Natural killer cell (primary cell): Measurements from ENCODE around the gene RRP1B. TPM values are rescaled to one million over a fixed set of nuclear protein-coding genes. Genes with fewer than 3 reads are reported as not detected.

ENCODE experiments used
- ATAC-seq, 3 donors: fragments of 150-1000 bp in 2 of 3; fragments of 200-7000 bp in 1 of 3; cut with Tn5 transposase; 1 replicate in 1 of 3; 2 replicates in 2 of 3; pipeline ENCODE4 v1.10.0; 2021; ENCODE audit warnings: mild to moderate bottlenecking in 2 of 3, moderate library complexity in 2 of 3
- DNase-seq, 2 donors: peaks; one replicate each; pipeline versions ENCODE4 v3.0.0 to v3.0.0-alpha.2; 2013 to 2021; ENCODE audit warnings: mixed read lengths in 1 of 2
- H3K27ac ChIP-seq: one replicate; pipeline ENCODE4 v1.5.1; 2013; ENCODE audit warnings: mild to moderate bottlenecking, low read length
- H3K27me3 ChIP-seq: one replicate; pipeline ENCODE4 v1.6.1; 2013; ENCODE audit warnings: low read length; ENCODE audit not compliant: control insufficient read depth, insufficient read depth
- H3K36me3 ChIP-seq: one replicate; pipeline ENCODE4 v1.6.1; 2013; ENCODE audit warnings: low read length; ENCODE audit not compliant: control insufficient read depth, insufficient read depth
- H3K4me1 ChIP-seq: one replicate; pipeline ENCODE4 v1.6.1; 2013; ENCODE audit warnings: low read length; ENCODE audit not compliant: control insufficient read depth, insufficient read depth
- H3K4me3 ChIP-seq: one replicate; pipeline ENCODE4 v1.5.1; 2013; ENCODE audit warnings: low read length
- H3K9me3 ChIP-seq: one replicate; pipeline ENCODE4 v1.6.1; 2013; ENCODE audit warnings: low read length; ENCODE audit not compliant: control insufficient read depth, insufficient read depth
- H3K27ac Mint-ChIP-seq, 2 donors: one replicate each; pipeline ENCODE4 v1.8.0; 2022; ENCODE audit warnings: mild to moderate bottlenecking in 2 of 2, mixed read lengths in 2 of 2, moderate library complexity in 1 of 2
- H3K27me3 Mint-ChIP-seq, 2 donors: one replicate each; pipeline ENCODE4 v1.8.0; 2022; ENCODE audit warnings: low read depth in 2 of 2, mixed read lengths in 2 of 2
- H3K36me3 Mint-ChIP-seq: one replicate; pipeline ENCODE4 v1.8.0; 2022; ENCODE audit warnings: mixed read lengths
- H3K4me1 Mint-ChIP-seq, 2 donors: one replicate each; pipeline ENCODE4 v1.8.0; 2022; ENCODE audit warnings: mixed read lengths in 2 of 2
- H3K4me3 Mint-ChIP-seq: one replicate; pipeline ENCODE4 v1.8.0; 2022; ENCODE audit warnings: mild to moderate bottlenecking, moderate library complexity, mixed read lengths
- H3K9me3 Mint-ChIP-seq, 2 donors: one replicate each; pipeline ENCODE4 v1.8.0; 2022; ENCODE audit warnings: mixed read lengths in 2 of 2
- WGBS: methylation state at CpG from one replicate; pipeline ENCODE4 v1.1.7; 2013; ENCODE audit warnings: missing lambda C conversion rate; ENCODE audit not compliant: insufficient coverage; 5-methylcytosine and 5-hydroxymethylcytosine counted together
- intact Hi-C: fragments of 100-400 bp; cut with micrococcal nuclease; formaldehyde crosslinking; loops from one replicate; pipeline ENCODE4 v1.14.2; 2022
- total RNA-seq, 4 donors: library from RNA; stranded (reverse); fragments of 120-200 nt in 1 of 4; gene quantifications; one replicate each; pipeline versions ENCODE4 v1.2.3 to v1.2.4, GENCODE V29; 2013 to 2022
- TF ChIP-seq, protein P1 (sequence below): fragments of 200-600 bp; IDR thresholded peaks from one replicate; pipeline ENCODE4 v1.8.0; 2022; ENCODE audit warnings: antibody characterized with exemption

The RRP1B gene
- total RNA-seq, 3 donors from 2014 or later (not counting 1 experiment from before 2014, with no cell fraction given) = 18.1 to 28.4 (median 25.0) TPM

DNA sequence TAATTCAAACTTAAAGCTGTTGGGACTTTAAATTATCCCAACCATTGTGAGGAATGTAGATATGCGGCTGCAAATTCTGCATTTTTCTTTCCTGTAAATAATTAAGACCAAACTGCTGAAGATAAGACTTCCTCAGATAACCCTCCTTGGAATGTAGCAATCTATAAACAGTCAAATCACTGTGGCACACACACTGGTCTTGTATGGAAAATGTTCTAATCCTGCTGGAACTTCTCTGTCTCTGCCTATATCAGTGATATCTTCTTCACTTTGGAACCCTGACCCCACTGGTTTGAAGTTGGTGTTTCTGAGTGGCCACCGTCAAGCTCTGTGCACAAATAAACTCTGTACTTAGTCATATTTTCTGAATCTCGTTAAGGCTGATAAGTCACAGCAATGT lies 33.0 kb upstream of the RRP1B start:
- no peaks in the 10 kb centered on the region for H3K9me3 Mint-ChIP-seq
- no peaks in the 10 kb centered on the region for H3K4me1 Mint-ChIP-seq
- H3K36me3 ChIP-seq = no peaks in the 10 kb centered on the region
- no peaks in the 10 kb centered on the region for H3K27me3 ChIP-seq
- H3K27me3 Mint-ChIP-seq = peaks cover 12 to 37% of the 10 kb centered on the region in 2 donors
- no peak overlapping the region for H3K4me3 ChIP-seq
- 84% methylated on average over 3 of the region's 3 CpGs for WGBS
- no peaks in the 10 kb centered on the region for H3K9me3 ChIP-seq
- no peak overlapping the region for H3K27ac ChIP-seq
- no peak for DNase-seq
- no peak overlapping the region for H3K4me3 Mint-ChIP-seq
- TF ChIP-seq, protein P1, sequence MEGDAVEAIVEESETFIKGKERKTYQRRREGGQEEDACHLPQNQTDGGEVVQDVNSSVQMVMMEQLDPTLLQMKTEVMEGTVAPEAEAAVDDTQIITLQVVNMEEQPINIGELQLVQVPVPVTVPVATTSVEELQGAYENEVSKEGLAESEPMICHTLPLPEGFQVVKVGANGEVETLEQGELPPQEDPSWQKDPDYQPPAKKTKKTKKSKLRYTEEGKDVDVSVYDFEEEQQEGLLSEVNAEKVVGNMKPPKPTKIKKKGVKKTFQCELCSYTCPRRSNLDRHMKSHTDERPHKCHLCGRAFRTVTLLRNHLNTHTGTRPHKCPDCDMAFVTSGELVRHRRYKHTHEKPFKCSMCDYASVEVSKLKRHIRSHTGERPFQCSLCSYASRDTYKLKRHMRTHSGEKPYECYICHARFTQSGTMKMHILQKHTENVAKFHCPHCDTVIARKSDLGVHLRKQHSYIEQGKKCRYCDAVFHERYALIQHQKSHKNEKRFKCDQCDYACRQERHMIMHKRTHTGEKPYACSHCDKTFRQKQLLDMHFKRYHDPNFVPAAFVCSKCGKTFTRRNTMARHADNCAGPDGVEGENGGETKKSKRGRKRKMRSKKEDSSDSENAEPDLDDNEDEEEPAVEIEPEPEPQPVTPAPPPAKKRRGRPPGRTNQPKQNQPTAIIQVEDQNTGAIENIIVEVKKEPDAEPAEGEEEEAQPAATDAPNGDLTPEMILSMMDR = no peak
- intact Hi-C loops = no loop called here
- no peaks in the 10 kb centered on the region for H3K36me3 Mint-ChIP-seq
- no peak for ATAC-seq
- no peak overlapping the region for H3K27ac Mint-ChIP-seq
- H3K4me1 ChIP-seq = no peaks in the 10 kb centered on the region

DNA sequence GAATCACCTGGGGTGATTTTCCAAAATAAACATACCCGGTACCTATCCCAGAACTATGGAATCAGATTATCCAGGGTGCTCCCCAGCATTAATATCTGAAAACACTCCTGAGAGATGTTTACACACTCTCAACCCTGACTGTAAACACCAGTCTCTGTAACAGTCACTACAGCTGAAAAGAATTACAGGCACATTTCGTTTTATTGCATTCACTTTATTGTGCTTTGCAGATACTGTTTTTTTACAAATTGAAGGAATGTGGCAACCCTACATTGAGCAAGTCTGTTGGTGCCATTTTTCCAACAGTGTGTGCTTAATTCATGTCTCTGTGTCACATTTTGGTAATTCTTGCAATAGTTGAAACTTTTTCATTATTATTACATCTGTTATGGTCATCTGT lies 31.8 kb upstream of the RRP1B start:
- TF ChIP-seq, protein P1 = no peak
- Mint-ChIP-seq H3K4me3 (no peak overlapping the region), H3K4me1 (no peaks in the 10 kb centered on the region), H3K27me3 (peaks cover 7 to 39% of the 10 kb centered on the region in 2 donors), H3K36me3 (no peaks in the 10 kb centered on the region), H3K27ac (no peak overlapping the region), H3K9me3 (no peaks in the 10 kb centered on the region)
- Histone ChIP-seq H3K4me1 (no peaks in the 10 kb centered on the region), H3K4me3 (no peak overlapping the region), H3K9me3 (no peaks in the 10 kb centered on the region), H3K36me3 (no peaks in the 10 kb centered on the region), H3K27ac (no peak overlapping the region), H3K27me3 (no peaks in the 10 kb centered on the region)
- intact Hi-C loops = no loop called here
- DNase-seq (no peak), ATAC-seq (no peak)
- 89% methylated on average over 2 of the region's 2 CpGs for WGBS

DNA sequence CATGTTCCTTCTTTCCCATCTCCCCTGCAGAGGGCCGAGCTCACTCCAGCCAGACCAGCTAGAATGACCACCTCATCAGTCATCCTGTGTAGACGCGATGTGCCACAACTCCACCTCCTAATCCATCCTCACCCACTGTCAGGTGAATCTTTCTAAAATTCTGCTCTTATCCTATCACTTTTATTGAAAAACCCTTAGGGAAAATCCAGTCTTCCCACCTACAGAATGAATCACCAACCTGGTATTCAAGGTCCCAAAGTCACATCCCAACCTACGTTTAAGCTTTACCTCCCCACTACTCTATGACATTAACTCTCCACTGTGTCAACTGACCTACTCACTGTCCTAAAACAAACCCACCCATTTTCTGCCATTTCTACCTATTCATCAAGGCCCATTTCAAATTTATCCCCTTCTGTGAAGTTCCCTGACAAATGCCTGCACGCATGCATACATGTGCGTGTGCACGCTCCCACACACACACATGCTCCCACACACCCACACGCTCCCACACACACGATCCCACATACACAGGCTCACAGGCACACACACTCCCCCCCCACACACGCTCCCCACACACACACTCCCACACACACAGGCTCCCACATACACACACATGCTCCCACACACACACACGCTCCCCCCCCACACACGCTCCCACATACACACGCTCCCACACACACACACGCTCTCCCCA lies 27.8 kb upstream of the RRP1B start:
- TF ChIP-seq, protein P1 = no peak
- ATAC-seq (no peak), DNase-seq (no peak)
- H3K36me3 ChIP-seq = no peaks in the 10 kb centered on the region
- 90% methylated on average over 14 of the region's 14 CpGs for WGBS
- Mint-ChIP-seq H3K9me3 (no peaks in the 10 kb centered on the region), H3K36me3 (no peaks in the 10 kb centered on the region), H3K27me3 (peaks cover 4 to 16% of the 10 kb centered on the region in 2 donors), H3K27ac (no peak overlapping the region), H3K4me1 (no peaks in the 10 kb centered on the region), H3K4me3 (no peak overlapping the region)
- no peak overlapping the region for H3K4me3 ChIP-seq
- intact Hi-C loops = no loop called here
- no peak overlapping the region for H3K27ac ChIP-seq
- no peaks in the 10 kb centered on the region for H3K9me3 ChIP-seq
- H3K4me1 ChIP-seq = no peaks in the 10 kb centered on the region
- no peaks in the 10 kb centered on the region for H3K27me3 ChIP-seq
